ENCODE measurements around the gene ARHGEF1.

The ARHGEF1 gene

GRCh38 chr19:41898235-41898634, 15.3 kb downstream of the ARHGEF1 start:
- TF ChIP-seq, protein P1, sequence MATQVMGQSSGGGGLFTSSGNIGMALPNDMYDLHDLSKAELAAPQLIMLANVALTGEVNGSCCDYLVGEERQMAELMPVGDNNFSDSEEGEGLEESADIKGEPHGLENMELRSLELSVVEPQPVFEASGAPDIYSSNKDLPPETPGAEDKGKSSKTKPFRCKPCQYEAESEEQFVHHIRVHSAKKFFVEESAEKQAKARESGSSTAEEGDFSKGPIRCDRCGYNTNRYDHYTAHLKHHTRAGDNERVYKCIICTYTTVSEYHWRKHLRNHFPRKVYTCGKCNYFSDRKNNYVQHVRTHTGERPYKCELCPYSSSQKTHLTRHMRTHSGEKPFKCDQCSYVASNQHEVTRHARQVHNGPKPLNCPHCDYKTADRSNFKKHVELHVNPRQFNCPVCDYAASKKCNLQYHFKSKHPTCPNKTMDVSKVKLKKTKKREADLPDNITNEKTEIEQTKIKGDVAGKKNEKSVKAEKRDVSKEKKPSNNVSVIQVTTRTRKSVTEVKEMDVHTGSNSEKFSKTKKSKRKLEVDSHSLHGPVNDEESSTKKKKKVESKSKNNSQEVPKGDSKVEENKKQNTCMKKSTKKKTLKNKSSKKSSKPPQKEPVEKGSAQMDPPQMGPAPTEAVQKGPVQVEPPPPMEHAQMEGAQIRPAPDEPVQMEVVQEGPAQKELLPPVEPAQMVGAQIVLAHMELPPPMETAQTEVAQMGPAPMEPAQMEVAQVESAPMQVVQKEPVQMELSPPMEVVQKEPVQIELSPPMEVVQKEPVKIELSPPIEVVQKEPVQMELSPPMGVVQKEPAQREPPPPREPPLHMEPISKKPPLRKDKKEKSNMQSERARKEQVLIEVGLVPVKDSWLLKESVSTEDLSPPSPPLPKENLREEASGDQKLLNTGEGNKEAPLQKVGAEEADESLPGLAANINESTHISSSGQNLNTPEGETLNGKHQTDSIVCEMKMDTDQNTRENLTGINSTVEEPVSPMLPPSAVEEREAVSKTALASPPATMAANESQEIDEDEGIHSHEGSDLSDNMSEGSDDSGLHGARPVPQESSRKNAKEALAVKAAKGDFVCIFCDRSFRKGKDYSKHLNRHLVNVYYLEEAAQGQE (IDR thresholded peaks at IDR 0.05; ENCODE audit: insufficient read depth in 1 of 2, low read depth in 2 of 2, low read length in 2 of 2): no peak
- TF ChIP-seq POLR2AphosphoS5 (IDR thresholded peaks at IDR 0.05; ENCODE audit: low read depth, low read length): no peak
- TF ChIP-seq TAF1 (IDR thresholded peaks at IDR 0.05; ENCODE audit: borderline replicate concordance, insufficient read depth, low read length): no peak
- TF ChIP-seq SIN3A (IDR thresholded peaks at IDR 0.05; ENCODE audit: borderline replicate concordance, insufficient read depth, low read length): no peak
- TF ChIP-seq FOXP2 (optimal IDR thresholded peaks at IDR 0.05; ENCODE audit: borderline replicate concordance, extremely low read depth, extremely low read length, insufficient read depth): no peak

DNA sequence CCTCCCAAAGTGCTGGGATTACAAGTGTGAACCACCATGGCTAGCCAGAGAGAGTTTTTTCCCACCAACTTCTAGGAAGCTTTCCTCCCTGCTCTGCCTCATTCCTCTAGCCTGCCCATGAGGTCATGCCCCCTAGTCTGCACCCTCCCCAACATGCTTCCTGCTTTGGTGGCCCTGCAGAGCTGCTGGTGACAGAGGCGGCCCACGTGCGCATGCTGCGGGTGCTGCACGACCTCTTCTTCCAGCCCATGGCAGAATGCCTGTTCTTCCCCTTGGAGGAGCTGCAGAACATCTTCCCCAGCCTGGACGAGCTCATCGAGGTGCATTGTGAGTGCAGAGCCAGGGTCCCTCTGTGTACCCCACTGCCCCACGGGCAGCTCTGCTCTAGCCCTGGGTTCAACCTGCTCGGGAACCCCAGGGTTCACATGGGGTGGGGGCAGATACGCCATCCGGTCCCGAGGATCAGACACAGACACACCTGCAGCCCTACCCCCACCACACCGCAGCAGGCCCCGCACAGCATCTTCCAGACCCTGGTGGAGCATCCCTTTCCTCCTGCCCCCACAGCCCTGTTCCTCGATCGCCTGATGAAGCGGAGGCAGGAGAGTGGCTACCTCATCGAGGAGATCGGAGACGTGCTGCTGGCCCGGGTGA, 18.9 kb downstream of the ARHGEF1 start:
- TF ChIP-seq TAF1 (IDR thresholded peaks at IDR 0.05; ENCODE audit: borderline replicate concordance, insufficient read depth, low read length): no peak
- no peak for TF ChIP-seq FOXP2 (optimal IDR thresholded peaks at IDR 0.05; ENCODE audit: borderline replicate concordance, extremely low read depth, extremely low read length, insufficient read depth)
- no peak for TF ChIP-seq POLR2AphosphoS5 (IDR thresholded peaks at IDR 0.05; ENCODE audit: low read depth, low read length)
- TF ChIP-seq SIN3A (IDR thresholded peaks at IDR 0.05; ENCODE audit: borderline replicate concordance, insufficient read depth, low read length): no peak
- TF ChIP-seq, protein P1 (IDR thresholded peaks at IDR 0.05; ENCODE audit: insufficient read depth in 1 of 2, low read depth in 2 of 2, low read length in 2 of 2): no peak

DNA sequence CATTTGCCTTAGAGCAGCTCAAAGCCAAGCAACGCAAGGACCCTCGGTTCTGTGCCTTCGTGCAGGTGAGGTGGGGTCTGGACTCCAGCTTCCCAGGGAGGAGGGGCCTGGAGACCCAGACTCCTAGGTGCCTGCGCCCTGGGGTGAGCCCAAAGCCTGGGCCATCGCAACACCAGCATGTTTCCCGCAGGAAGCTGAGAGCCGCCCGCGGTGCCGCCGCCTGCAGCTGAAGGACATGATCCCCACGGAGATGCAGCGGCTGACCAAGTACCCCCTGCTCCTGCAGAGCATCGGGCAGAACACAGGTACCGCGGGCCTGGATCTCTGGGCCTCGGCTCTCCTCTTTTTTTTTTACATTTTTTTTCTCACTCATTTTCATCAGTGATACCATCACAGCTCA, 19.6 kb downstream of the ARHGEF1 start:
- TF ChIP-seq, protein P1 (IDR thresholded peaks at IDR 0.05; ENCODE audit: insufficient read depth in 1 of 2, low read depth in 2 of 2, low read length in 2 of 2): no peak
- TF ChIP-seq TAF1 (IDR thresholded peaks at IDR 0.05; ENCODE audit: borderline replicate concordance, insufficient read depth, low read length) (no peak), POLR2AphosphoS5 (IDR thresholded peaks at IDR 0.05; ENCODE audit: low read depth, low read length) (no peak), FOXP2 (optimal IDR thresholded peaks at IDR 0.05; ENCODE audit: borderline replicate concordance, extremely low read depth, extremely low read length, insufficient read depth) (no peak), SIN3A (IDR thresholded peaks at IDR 0.05; ENCODE audit: borderline replicate concordance, insufficient read depth, low read length) (no peak)

GRCh38 chr19:41903193-41903953, 20.4 kb downstream of the ARHGEF1 start:
- TF ChIP-seq TAF1 (IDR thresholded peaks at IDR 0.05; ENCODE audit: borderline replicate concordance, insufficient read depth, low read length) (no peak), SIN3A (IDR thresholded peaks at IDR 0.05; ENCODE audit: borderline replicate concordance, insufficient read depth, low read length) (no peak), FOXP2 (optimal IDR thresholded peaks at IDR 0.05; ENCODE audit: borderline replicate concordance, extremely low read depth, extremely low read length, insufficient read depth) (no peak), POLR2AphosphoS5 (IDR thresholded peaks at IDR 0.05; ENCODE audit: low read depth, low read length) (no peak)
- TF ChIP-seq, protein P1 (IDR thresholded peaks at IDR 0.05; ENCODE audit: insufficient read depth in 1 of 2, low read depth in 2 of 2, low read length in 2 of 2): no peak

All from PFSK-1 (cell line).